GM19025 (cell line): ENCODE measurements around the gene VAPB.

Experiments
- ATAC-seq: cut with Tn5 transposase; IDR thresholded peaks from one replicate; pipeline ENCODE4 v1.9.1; 2021; ENCODE audit warnings: mild to moderate bottlenecking, low read depth, moderate library complexity; ENCODE audit not compliant: unreplicated experiment

VAPB gene

GRCh38 chr20:58478141-58478805 lies 89.2 kb downstream of the VAPB start:
- ATAC-seq: no peak

- no peak for ATAC-seq
Observed at GRCh38 chr20:58479726-58480440, 90.9 kb downstream of the VAPB start.

GRCh38 chr20:58480551-58481336 lies 91.7 kb downstream of the VAPB start:
- ATAC-seq: no peak

- no peak for ATAC-seq
Observed at GRCh38 chr20:58481481-58482021, 92.5 kb downstream of the VAPB start.

- ATAC-seq: no peak
Observed at GRCh38 chr20:58482416-58482815, 93.4 kb downstream of the VAPB start.

GRCh38 chr20:58483051-58483450 lies 94.0 kb downstream of the VAPB start:
- no peak for ATAC-seq

- ATAC-seq: no peak
Observed at GRCh38 chr20:58483470-58483869, 94.4 kb downstream of the VAPB start.

GRCh38 chr20:58485393-58485792 lies 96.4 kb downstream of the VAPB start:
- no peak for ATAC-seq

GRCh38 chr20:58486207-58486606 lies 97.2 kb downstream of the VAPB start:
- no peak for ATAC-seq

GRCh38 chr20:58492074-58492718 lies 103.2 kb downstream of the VAPB start:
- no peak for ATAC-seq

GRCh38 chr20:58492795-58493524 lies 103.9 kb downstream of the VAPB start:
- no peak for ATAC-seq

GRCh38 chr20:58494923-58495622 lies 106.0 kb downstream of the VAPB start:
- no peak for ATAC-seq

GRCh38 chr20:58495623-58496428 lies 106.8 kb downstream of the VAPB start:
- no peak for ATAC-seq

GRCh38 chr20:58496429-58496769 lies 107.4 kb downstream of the VAPB start:
- ATAC-seq: no peak

GRCh38 chr20:58497076-58497641 lies 108.1 kb downstream of the VAPB start:
- ATAC-seq: no peak

- ATAC-seq: no peak
Observed at GRCh38 chr20:58497724-58498469, 108.9 kb downstream of the VAPB start.

GRCh38 chr20:58498470-58499068 lies 109.5 kb downstream of the VAPB start:
- ATAC-seq: no peak
